ENCODE measurements around the gene SPPL3. TPM values are rescaled to one million over a fixed set of nuclear protein-coding genes. Genes with fewer than 3 reads are reported as not detected.

The SPPL3 gene
- total and polyA plus RNA-seq, 8 donors: 7.0 to 25.7 (median 13.8) TPM

- H3K27ac ChIP-seq: no peak overlapping the region
- no peaks in the 10 kb centered on the region for H3K27me3 ChIP-seq
- H3K4me3 ChIP-seq: no peak overlapping the region
- H3K4me1 ChIP-seq: peaks cover 0 to 7% (median 0%) of the 10 kb centered on the region in 3 donors
- intact Hi-C loops (cut with DNase I): no loop called here
- no peaks in the 10 kb centered on the region for H3K36me3 ChIP-seq
- FAIRE-seq (no peak), DNase-seq (no peak), ATAC-seq (no peak)
- WGBS, 2 donors: 90 to 91% methylated on average over 4 of the region's 4 CpGs
- no peak for TF ChIP-seq CTCF (IDR thresholded peaks at IDR 0.05)
- H3K9me3 ChIP-seq: no peaks in the 10 kb centered on the region
These were observed 30.9 kb downstream of the SPPL3 start for GRCh38 chr12:120873226-120873625.

GRCh38 chr12:120872487-120872886 is 31.7 kb downstream of the SPPL3 start:
- H3K27me3 ChIP-seq: no peaks in the 10 kb centered on the region
- no peaks in the 10 kb centered on the region for H3K9me3 ChIP-seq
- FAIRE-seq (no peak), DNase-seq (no peak), ATAC-seq (peak in 2 of 4 donors; percentile 51 to 56)
- no peak overlapping the region for H3K27ac ChIP-seq
- H3K4me3 ChIP-seq: no peak overlapping the region
- H3K36me3 ChIP-seq: no peaks in the 10 kb centered on the region
- intact Hi-C loops (cut with DNase I): no loop called here
- TF ChIP-seq CTCF (IDR thresholded peaks at IDR 0.05): no peak
- peaks cover 0 to 7% (median 0%) of the 10 kb centered on the region in 3 donors for H3K4me1 ChIP-seq
- 42 to 43% methylated on average over 5 of the region's 5 CpGs for WGBS, 2 donors

GRCh38 chr12:120870415-120870814 is 33.7 kb downstream of the SPPL3 start:
- FAIRE-seq (no peak), DNase-seq (no peak), ATAC-seq (no peak)
- WGBS, 2 donors: 91 to 100% methylated on average over 1 of the region's 1 CpG
- TF ChIP-seq CTCF (IDR thresholded peaks at IDR 0.05): no peak
- intact Hi-C loops (cut with DNase I): no loop called here
- H3K4me3 ChIP-seq: no peak overlapping the region
- peaks cover 0 to 7% (median 0%) of the 10 kb centered on the region in 3 donors for H3K4me1 ChIP-seq
- no peaks in the 10 kb centered on the region for H3K9me3 ChIP-seq
- H3K27me3 ChIP-seq: no peaks in the 10 kb centered on the region
- H3K36me3 ChIP-seq: no peaks in the 10 kb centered on the region
- no peak overlapping the region for H3K27ac ChIP-seq

GRCh38 chr12:120869376-120869775 is 34.8 kb downstream of the SPPL3 start:
- Histone ChIP-seq H3K4me1 (peaks cover 0 to 7% (median 0%) of the 10 kb centered on the region in 3 donors), H3K9me3 (no peaks in the 10 kb centered on the region), H3K36me3 (no peaks in the 10 kb centered on the region), H3K27ac (no peak overlapping the region), H3K4me3 (no peak overlapping the region), H3K27me3 (no peaks in the 10 kb centered on the region)
- no peak for ATAC-seq
- FAIRE-seq: no peak
- intact Hi-C loops (cut with DNase I): no loop called here
- no peak for DNase-seq
- TF ChIP-seq CTCF (IDR thresholded peaks at IDR 0.05): no peak
- WGBS, 2 donors: 81 to 85% methylated on average over 4 of the region's 4 CpGs

- FAIRE-seq: no peak
- no peak for ATAC-seq
- Histone ChIP-seq H3K4me1 (no peaks in the 10 kb centered on the region), H3K36me3 (no peaks in the 10 kb centered on the region), H3K27me3 (no peaks in the 10 kb centered on the region), H3K27ac (no peak overlapping the region), H3K4me3 (no peak overlapping the region), H3K9me3 (no peaks in the 10 kb centered on the region)
- no peak for DNase-seq
- intact Hi-C loops (cut with DNase I): no loop called here
- 72 to 82% methylated on average over 4 of the region's 4 CpGs for WGBS, 2 donors
- no peak for TF ChIP-seq CTCF (IDR thresholded peaks at IDR 0.05)
These were observed 38.0 kb downstream of the SPPL3 start for GRCh38 chr12:120866108-120866507.

Data from pancreas (tissue), 10 donors.